ENCODE data around the gene IDH1.
"Not testable (repeated sequence)": the region's sequence is repeated elsewhere in the genome, so short reads cannot be mapped to it uniquely, and the experiment has no call there.

Gene IDH1
- total RNA-seq, result 10.3 reads per million, percentile 32 among the genes with 10 or more reads in this experiment

DNA sequence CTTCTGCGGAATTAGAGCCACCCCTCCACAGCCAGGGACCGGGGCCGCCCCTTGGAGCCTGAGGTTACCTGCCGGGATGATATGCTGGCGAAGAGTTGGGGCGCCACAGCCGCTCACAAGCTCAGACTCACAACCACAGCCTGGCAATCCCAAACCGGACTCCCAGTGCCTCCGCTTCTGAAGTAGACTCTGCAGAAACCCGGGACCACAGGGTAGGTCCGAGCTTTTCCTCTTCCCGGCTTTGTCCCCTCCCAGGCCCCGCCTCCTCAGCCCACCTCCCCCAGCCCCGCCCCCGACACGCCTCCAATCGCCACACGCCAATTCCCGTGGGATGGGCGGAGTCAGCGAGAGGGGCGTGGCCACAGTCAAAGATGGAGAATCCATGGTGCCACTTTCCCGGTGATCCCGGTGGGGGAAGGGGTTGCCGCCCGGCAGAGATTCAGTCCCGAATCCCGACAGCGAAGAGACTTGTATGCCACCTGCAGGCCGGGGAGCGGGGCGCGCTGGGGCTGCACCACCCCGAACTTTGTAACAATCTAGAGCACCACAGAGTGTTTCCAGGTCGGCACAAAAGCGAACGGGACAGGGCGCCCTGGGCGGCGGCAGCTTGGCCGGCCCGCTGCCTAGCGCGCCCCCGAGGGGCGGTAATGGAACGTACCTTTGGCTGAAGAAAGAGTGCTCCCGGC lies at the start of gene IDH1:
TSS of gene IDH1 (minus strand) at position 201 of the 686 bp plus-strand sequence. CDS start 3,520 bp downstream, outside the sequence.
- peak; percentile 94 for DNase-seq

DNA sequence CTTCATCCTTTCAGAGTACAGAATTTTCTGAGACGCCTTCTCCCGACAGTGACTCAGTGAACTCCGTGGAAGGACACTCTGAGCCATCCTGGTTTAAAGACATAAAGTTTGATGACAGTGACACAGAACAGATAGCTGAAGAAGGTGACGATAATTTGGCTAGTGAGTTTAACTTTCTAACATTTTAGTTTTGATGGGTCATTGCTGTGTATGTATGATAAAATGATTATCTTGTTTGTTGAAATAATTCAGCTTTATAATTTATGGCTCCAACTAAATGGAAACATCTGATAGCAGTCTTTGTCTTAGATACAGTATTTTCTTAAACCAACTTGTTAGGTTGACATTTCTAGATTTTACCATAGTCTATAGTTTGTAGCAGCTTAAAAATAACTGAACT lies 49.3 kb upstream of the IDH1 start:
- no peak for DNase-seq

DNA sequence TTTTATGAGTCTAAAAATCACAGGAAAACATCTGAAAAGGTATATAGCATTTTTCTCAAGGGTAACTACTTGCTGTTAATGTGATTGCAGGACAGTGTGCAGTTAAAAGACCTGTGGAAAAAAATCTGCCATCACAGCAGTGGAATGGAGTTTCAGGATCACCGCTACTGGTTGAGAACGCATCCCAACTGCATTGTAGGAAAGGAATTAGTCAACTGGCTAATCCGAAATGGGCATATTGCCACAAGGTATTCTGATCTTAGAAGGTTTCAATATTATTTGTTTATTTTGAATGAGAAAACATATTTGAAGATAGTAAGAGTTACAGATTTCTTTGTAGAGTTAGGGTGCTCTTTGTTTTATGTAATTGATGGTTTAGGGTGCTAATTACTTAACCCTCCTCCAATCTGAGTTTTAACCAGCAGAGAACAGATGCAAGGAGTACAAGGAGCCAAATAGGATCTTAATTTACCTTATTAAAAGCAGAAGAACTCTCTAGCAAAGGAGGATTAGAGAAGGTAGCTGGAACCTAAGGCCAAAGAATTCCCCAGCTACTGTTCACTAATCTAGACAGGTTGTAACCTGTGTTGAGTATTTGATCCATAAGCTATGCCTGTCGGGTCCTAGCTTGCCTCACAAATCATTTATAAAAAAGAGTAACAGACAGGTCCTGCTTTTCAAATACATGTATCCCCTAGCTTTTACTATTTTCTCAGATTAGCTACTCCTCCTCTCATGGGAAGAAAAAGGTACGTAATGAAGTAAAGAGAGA lies 46.2 kb upstream of the IDH1 start:
- DNase-seq, result no peak

DNA sequence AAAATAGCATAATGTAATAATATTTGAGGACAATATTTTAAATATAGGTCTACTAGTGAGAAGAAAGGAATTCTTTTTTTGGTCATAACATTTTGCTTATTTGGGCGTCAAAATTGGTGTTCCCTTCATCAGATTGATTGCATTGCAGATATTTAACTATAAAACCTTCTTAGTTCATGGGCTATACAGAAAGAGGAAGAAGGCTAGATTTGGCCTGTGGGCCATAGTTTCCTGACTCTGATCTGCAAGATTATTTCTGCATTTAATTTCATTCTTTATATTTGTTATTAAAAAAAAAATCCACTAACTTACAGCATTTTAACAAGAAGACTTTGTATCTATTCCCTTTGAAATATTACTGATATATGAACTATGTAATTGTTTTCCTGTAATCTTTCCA lies 43.1 kb upstream of the IDH1 start:
- DNase-seq, result no peak

DNA sequence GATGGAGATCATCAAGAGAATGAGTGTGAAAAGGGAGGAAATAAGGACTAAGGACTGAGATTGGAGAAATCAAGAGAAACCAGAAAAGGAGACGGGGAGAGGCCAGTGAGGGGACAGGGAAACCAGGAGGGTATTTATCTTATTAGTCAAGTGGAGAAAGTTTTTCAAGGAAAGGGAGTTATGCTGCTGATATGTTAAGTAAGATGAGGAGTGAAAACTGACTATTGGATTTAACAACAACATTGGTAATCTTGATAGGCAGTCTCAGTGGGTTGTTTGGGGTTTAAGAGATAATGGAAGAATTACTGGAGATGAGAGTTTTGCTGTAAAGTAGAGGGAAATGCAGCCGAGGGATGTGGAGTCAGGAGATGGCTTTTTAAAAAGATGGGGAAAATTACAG lies 41.7 kb upstream of the IDH1 start:
- DNase-seq, result no peak

DNA sequence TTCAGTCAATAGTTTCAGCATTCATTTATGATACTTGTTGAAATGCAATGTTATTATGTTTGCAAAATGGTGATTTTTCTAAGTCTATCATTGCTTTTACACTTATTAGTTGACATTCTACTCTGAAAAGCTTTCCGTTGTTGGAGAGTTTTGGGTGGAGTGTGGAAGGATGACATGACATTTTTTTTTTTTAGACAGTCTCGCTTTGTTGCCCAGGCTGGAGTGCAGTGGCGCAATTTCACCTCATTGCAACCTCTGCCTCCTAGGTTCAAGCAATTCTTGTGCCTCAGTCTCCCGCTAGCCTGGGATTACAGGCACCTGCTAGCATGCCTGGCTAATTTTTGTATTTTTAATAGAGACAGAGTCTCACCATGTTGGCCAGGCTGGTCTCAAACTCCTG lies 41.0 kb upstream of the IDH1 start:
- DNase-seq, result no peak

DNA sequence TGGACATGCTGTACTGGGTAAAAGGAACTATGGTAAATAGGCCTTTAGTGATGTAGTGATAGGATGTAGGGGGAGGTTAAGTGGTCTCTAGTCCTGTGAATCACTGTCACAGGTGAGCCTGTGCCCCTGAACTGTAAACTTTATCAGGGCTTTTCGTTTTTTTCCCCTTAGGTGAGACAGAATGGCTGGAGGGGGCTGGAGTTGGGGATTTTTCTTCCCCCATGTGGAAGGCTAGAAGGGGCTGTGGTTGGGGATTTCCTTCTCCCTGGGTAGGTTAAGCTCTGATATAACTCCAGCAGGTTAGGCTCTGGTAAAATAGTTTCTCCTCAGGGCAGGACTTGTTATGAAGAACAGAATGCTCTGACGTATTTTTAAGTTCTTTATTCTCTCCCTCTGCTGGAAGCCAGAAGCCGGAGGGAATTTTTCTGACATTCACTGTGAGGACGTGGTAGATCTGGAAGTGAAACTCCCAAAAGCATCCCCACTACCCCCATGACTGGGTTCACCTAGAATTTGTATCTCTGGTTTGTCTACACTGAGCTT lies 39.7 kb upstream of the IDH1 start:
- no peak for DNase-seq

DNA sequence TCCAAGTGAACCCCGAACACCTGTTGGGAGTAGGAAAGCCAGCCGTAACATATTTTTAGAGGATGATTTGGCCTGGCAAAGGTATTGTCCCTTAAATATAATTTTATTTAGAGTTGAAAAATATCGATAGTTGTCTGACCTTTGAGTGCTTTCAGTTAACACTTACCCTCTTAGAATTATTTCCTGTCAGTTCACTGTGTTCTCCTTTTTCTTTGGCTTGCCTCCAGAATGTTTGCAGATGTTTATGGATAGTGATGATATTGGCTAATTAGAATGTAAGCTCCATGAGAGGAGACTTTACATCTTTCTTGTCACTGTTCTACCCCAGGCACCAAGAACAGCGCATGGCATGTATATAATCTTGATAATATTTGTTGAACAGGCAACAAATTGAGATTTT lies 31.0 kb upstream of the IDH1 start:
- no peak for DNase-seq

DNA sequence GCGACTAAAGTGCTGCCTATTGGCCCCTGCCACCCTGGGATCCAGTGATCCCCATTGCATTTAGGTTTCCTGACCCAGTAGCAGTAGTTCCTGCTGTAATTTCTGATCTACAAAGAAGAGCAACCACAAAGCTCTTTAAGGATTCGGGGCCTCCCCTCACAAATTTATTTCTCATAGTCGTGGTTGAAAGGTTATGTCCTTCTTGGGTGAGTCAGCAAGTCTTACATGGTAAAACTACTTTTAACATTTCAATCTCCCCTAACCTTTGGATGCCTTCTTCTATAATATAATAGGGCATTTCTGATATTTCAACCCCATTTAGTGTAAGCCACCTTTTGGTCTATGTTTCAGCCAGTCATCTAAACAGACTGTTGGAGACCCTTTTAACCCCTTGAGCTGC lies 26.1 kb upstream of the IDH1 start:
- no peak for DNase-seq

DNA sequence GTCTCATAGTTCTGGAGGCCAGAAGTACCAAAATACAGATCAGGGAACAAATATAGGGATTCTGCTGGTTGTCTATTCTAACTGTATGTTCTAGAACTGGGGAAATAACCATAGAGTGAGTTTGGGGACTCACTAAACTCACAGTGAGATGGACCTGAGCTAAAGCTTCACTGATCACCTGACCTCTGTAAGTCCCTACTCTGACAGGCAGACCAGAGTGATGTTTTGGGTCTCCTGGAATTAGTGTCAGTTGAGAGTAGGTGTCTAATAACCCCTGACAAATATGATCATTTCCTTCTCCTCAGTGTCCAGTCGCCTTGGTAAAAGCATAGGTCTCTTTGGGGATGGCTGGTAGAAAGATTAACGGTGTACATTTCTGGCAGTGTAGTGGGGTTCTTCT lies 25.4 kb upstream of the IDH1 start:
- DNase-seq, result no peak

DNA sequence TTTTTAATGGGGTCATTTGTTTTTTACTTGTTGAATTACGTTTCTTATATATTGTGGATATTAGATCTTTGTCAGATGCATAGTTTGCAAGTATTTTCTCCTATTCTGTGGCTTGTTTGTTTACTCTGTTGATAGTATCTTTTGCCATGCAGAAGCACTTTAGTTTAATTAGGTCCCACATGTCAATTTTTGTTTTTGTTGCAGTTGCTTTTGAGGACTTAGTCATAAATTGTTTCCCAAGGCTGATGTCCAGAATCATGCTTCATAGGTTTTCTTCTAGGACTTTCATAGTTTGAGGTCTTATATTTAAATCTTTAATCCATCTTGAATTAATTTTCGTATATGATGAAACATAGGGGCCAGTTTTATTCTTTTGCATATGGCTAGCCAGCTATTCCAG lies 24.4 kb upstream of the IDH1 start:
- DNase-seq, result no peak

DNA sequence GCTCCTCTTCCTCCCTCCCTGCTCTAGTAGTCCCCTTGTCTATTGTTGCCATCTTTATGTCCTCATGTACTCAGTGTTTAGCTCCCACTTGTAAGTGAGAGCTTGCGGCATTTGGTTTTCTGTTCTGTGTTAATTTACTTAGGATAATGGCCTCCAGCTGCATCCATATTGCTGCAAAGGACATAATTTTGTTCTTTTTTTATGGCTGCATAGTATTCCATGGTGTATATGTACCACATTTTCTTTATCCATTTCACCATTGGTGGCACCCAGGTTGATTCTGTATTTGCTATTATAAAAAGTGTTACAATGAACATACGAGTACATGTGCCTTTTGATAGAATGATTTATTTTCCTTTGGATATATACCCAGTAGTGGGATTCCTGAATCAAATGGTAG lies 23.7 kb upstream of the IDH1 start:
- DNase-seq, result no peak

DNA sequence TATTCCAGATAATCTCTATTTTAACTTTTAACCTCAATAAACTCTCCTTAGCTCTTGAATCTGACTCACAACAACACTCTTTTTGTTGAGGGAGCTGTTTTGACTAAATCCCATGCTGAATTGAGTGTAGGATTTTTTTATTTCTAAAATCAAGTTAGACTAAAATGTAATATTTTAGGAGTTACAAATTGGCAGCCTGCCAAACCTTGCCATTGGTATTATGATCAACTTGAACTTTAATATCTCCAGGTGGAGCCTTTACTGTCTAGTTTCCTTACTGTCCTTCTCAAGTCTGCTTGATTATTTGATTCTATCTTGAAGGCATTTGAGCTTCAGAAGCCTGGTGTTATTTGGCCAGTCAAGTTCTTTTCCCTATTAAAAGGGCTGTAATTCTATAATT lies 19.9 kb upstream of the IDH1 start:
- no peak for DNase-seq

DNA sequence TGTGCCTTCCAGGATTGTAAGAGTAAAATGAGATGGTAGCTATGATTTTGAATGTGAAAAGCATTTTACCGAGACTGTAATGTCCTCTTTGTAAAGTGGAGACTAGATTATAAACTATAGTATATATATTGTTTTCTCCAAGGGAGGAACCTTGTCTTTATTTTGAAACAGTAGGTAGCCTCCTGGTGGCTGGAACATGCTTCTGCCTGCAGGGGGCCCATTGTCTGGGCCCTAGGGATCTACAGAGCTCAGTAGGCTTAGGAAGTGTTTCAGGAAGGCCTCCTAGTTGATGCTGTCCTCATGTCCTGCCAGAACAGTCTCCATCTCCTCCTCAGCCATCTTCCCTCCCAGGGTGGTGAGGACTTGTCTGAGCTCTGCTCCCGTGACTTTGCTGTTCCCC lies 14.2 kb upstream of the IDH1 start:
- no peak for DNase-seq

DNA sequence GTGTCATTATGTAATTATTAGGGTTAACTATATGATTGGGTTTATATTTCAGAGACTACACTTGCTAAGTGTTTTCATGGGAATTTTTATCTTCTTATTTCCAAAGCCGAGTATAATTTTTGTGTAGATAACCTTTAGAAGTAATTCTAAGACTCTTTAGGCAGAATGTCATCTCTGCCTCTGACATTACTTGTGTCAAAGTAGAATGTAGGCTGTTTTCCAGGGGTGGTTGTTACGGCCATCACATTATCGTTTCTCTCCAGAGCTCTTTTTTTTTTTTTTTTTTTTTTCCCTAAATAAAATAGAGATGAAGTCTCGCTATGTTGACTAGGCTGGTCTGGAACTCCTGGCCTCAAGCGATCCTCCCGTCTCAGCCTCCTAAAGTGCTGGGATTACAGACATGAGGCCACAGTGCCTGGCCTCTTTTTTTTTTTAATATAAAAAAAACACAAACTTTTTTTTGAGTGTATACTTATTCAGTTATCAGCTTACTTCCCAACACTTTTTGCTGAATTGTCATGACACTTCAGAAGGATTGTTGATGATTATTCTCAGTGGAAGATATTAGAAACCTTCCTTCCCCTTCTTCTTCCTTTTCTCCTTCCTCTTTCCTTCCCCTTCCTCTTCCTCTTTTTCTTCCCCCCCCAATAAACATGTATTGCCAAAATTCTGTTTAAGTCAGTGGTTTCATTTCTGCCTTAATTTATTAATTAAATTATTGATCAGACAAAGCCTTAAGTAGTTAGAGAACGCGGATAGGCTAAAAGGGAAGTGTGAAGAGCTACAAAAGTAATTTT lies 13.5 kb upstream of the IDH1 start:
- no peak for DNase-seq

DNA sequence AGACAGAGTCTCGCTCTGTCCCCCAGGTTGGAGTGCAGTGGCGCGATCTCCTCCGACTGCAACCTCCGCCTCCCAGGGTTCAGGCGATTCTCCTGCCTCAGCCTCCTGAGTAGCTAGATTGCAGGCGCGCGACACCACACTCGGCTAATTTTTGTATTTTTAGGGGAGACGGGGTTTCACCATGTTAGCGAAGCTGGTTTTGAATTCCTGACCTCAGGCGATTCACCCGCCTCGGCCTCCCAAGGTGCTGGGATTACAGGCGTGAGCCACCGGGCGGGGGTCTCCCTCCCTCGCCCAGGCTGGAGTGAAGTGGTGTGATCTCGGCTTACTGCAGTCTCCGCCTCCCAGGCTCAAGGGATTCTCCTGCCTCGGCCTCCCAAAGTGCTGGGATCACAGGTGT lies 12.7 kb upstream of the IDH1 start:
- not testable (repeated sequence) for DNase-seq

DNA sequence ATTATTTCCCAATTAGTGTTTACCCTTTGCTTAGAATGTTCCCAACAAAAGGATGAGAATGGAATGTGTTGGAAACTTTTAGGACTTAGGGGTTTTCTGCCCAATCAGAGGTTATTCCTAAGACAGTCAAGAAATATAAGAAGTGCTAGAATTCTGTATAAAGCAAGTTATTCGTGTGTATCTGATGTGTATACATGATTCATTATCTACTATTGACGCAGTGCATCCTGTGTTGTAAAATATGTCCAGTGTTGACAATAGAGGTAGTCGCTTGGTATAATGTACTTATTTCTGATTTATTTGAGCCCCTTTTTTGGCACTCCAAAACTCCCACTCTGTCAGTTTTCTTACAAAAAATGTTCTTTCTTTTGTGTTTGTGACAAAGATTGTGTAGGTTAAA lies 12.1 kb upstream of the IDH1 start:
- no peak for DNase-seq

DNA sequence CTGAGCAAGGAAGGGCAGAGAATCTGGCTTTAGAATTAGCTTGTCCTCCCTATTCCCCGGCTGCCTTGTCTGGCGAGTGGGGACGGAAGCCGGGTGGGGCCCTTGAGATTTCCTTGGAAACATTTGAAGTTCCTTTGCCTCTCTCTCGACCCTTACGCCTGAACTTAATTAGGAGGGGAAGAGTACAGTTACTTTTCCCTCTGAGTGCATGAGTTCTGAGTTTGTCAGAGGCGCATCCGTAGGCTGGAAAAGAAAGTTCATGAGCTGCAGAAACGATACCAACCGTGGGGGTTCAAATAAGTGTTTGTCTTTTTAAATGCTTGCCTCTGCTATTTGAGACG lies 11.7 kb upstream of the IDH1 start:
- no peak for DNase-seq

DNA sequence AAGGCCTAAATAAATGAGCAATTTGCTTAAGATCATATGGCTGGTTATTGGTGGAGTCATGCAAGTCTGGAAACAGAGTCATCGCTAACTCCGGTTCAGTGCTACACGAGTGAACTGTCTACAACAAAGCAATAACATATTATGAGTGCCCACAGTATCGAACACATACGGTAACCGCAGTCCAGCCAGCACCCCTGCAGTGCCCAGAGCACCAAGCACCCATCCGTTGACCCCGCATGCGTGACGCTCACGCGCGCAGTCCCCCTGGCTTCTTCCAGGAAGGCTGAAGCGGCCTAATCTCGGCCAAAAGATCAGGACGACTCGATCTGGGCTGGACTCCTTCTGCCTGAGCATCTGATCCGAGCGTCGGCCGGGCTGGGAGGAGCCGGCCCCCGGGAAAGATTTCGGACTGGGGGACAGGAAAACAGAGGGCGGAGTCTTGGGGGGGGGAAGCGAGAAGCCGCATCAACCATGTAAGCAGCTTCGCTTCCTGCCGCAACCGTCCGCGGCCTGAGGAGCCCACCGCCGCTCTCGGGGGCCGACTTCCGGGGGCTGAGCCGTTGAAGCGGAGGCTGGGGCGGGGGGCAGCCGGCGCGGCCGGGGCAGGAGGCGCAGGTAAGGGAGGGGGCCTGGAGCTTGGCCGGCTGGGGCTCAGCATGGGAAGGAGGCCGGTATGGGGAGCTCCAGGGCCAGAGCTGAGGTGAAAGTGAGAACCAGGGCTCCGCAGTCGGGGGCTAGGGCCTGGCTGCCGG lies 11.1 kb upstream of the IDH1 start, which contains the start of gene PIKFYVE:
TSS of gene PIKFYVE (plus strand) at position 455 of the 752 bp plus-strand sequence. CDS start 5,265 bp downstream, outside the sequence.
- peak; percentile 83 for DNase-seq

DNA sequence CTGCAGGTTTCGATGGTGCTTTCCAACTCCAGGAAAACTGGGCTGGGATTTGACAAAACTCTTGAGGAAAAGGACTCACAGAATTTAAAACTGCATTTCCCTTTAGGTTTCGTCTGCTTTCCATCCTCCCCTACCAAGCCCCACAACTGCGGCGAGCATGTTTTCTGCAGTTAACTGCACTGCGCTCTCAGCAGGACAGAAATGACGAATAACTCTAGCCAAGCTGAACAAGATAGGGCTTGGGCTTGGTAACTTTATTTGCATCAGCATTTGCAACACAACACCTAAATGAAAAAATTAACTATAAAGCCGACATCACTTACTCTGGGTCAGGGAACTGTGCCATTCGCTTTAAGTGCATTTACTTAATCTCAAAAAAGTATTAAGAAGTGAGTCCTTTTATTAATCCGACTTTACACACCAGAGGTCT lies 10.5 kb upstream of the IDH1 start:
- DNase-seq, result peak; percentile 44

DNA sequence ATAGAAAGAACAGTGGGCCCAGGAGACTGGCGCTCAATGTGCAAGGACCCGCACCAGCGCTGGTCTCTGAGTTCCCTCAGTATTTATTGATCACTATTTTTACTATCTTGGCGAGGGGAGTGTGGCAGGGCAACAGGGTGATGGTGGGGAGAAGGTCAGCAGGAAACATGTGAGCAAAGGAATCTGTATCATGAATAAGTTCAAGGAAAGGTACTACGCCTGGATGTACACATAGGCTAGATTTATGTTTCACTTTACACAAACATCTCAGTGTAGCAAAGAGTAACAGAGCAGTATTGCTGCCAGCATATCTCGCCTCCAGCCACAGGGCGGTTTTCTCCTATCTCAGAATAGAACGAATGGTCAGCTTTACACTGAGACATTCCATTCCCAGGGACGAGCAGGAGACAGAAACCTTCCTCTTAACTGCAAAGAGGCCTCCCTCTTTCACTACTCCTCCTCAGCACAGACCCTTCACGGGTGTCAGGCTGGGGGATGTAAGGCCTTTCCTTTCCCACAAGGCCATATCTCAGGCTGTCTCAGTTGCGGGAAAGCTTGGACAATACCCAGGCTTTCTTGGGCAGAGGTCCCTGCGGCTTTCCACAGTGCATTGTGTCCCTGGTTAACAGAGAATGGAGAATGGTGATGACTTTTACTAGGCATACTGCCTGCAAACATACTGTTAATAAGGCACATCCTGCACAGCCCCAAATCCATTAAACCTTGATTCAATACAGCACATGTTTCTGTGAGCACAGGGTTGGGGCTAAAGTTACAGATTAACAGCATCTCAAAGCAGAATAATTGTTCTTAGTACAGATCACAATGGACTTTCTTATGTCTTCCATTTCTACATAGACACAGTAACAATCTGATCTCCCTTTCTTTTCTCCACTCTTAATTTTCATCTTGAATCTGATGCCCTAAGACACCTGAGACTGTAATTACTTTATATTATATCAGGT lies 2.3 kb upstream of the IDH1 start:
- not testable (repeated sequence) for DNase-seq

Measured in effector CD4-positive, alpha-beta T cell (primary cell).